GM19351 (cell line): Measurements from ENCODE around the gene CABP4.

Experiments used
- ATAC-seq: cut with Tn5 transposase; IDR thresholded peaks from one replicate; pipeline ENCODE4 v1.9.1; 2021; ENCODE audit warnings: mild to moderate bottlenecking, moderate library complexity; ENCODE audit not compliant: unreplicated experiment

The CABP4 gene

DNA sequence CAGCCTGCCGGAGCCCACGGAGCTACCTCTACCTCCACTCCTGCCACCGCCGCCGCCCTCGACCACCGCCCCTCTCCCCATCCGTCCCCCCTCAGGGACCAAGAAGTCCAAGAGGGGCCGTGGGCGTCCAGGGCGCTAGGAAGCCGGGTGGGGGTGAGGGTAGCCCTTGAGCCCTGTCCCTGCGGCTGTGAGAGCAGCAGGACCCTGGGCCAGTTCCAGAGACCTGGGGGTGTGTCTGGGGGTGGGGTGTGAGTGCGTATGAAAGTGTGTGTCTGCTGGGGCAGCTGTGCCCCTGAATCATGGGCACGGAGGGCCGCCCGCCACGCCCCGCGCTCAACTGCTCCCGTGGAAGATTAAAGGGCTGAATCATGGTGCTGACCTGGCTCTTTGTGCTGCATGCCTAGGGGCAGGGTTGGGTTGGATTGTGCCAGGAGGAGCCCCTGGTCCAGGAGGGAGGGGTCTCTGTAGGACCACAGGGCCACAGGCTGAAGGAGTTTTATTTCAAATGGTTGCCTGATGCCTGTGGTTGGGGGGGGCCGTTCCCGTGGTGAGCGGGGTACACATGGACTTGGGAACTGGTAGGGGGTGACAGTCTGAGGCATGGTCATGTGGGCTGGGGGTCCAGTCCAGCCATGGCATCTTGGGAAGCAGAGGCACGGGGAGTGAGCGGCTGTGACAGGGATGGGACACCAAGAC lies 20.0 kb upstream of the CABP4 start:
- no peak for ATAC-seq

DNA sequence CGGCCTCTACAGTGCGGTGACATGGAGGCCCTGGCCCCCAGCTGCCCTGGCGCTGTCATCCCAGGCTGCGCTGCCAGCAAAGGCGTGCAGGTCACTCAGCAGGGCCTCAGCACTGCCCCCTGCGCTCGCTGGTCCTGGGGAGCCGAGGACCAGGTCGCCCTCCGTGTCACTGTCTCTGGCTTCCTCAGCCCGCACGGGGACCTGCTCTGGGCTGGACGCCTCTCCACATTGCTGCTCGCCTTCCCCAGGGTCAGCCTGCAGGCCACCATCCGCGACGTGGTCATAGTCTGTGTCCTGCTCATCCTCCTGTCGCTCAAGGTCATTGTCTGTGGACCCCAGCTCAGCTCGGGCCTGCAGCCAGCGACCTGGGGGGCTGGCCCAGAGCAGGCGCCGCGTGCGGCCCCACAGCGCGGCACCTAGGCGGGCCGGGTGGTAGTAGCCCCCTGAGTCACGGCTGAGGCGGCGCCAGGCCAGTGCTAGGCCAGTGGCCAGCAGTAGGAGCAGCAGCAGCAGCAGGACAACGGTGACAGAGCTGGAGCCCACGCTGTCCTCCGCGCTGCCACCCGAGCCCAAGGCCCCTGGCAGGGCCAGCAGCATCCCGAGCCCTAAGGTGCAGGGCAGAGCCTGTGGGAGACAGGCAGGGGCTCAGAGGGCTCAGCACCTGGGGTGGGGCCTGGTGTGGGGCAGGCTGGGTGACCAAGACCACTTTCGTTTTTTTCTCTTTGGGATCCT lies 19.3 kb upstream of the CABP4 start:
- ATAC-seq = no peak

DNA sequence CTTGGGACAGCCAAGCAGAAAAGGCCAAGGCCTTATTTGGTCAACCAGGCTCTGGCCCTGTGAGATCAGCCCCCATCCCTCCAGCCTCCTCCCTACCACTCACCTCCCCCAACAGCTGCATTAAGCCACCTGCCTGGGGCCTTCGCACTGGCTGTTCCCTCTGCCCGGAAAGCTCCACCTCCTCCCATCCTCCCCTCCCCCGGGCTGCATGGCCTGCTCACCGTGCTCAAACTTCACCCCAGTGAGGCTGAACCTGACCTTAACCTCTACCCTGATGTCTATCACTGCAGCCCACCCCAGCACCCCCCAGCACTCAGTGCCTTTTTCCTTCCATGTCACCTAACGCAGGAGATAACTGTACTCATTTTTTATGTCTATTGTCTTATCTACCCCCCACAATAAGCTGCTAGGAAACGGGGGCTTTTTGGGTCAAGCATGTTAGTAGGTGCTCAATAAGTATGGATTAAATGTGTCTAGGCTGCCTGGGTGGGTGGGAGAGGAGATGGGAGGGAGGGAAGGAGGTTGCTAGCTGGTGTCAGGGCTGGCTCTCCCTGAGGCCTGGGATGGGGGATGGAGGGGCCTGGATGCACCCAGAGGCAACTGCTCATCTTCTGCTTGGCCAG lies 18.6 kb upstream of the CABP4 start:
- peak; percentile 47 for ATAC-seq

DNA sequence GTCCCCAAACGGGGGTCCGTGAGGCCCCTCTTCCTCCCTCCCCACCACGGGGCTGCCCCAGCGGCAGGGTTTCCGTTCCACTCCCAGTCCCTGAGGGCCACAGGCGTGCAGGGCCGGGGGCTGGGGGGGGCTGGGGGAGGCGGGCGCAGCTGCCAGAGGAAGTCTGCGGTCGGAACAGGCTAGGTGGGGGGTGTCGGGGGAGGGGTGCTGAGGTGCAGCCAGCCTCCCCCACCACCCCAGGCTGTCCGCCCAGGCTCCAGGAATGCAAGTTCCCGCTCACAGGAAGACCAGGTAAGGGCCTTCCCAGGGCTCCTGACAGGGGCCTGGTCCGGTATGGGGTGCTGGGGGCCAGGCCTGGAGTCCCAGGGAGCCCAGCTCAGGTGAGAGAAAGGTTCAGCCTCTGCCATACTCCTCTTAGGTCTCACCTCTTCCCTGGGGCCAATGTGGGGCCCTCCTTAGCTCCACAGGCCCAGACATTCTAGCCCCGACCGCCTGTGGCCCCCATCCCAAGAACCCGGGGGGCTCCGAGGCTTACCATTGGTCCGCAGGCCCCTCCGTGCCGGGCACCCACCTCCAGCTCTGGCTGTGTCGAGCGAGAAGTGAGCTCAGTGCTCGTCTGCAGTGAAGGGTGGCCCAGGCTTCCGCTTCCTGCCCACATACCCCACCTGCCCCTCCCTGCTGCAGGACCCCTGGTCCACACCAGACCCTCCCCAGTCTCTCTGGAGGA lies 17.9 kb upstream of the CABP4 start, which contains the start of gene PTPRCAP:
Gene PTPRCAP, minus strand, starts transcription at position 601 of the 727 bp plus-strand sequence. Its CDS starts 63 bp downstream, at position 538.
- no peak for ATAC-seq

DNA sequence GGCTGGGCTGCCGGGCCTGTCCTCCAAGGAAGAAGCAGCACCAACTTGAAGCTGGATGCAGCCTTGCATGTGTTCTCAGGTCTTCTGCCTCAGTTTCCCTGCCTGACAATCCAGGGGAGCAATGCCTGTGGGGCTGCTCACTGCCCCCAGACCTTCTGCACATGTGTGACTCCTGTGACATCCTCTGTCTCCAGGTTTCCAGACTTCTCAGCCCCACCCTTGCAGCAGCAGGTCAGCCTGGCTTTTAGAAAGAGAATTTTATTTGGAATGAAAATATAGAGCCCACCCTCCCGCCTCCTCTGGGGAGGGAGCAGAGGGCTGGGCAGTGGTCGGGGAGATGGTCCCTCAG lies 17.4 kb upstream of the CABP4 start:
- no peak for ATAC-seq

DNA sequence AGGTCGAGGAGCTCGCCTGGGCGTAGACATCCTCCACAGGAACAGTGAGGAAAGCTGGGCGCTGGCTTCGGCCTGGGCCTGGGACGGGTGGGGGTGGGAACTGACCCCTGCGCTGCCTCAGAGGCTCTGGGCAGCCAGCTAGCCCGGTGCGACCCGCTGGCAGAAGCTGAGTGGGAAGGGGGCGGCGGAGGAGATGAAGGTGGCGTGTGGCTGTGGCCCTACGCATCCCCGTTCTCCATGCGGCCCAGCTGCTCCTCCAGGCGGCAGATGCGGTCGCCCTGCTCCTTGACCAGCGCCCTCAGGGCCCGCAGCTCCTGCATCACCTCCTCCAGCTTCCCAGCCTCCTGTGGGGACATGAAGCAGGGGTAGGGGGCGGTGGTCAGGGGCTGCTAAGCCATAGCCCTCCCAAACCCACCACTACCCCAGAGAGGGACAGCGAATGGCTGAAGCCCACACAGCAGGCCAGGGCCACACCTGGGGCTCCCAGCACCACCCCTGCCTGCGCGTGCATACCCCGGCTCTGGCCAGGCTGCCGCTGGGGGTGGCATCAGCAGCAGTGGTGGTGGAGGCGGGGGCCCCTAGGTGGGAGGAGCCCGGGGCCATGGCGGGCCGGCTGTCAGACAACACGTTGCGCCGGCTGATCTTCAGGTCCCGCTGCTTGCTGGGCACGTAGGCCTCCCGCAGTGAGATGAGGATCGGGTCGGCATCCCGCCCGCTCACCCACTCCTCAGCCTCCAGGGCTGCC lies 16.8 kb upstream of the CABP4 start:
- ATAC-seq = no peak

DNA sequence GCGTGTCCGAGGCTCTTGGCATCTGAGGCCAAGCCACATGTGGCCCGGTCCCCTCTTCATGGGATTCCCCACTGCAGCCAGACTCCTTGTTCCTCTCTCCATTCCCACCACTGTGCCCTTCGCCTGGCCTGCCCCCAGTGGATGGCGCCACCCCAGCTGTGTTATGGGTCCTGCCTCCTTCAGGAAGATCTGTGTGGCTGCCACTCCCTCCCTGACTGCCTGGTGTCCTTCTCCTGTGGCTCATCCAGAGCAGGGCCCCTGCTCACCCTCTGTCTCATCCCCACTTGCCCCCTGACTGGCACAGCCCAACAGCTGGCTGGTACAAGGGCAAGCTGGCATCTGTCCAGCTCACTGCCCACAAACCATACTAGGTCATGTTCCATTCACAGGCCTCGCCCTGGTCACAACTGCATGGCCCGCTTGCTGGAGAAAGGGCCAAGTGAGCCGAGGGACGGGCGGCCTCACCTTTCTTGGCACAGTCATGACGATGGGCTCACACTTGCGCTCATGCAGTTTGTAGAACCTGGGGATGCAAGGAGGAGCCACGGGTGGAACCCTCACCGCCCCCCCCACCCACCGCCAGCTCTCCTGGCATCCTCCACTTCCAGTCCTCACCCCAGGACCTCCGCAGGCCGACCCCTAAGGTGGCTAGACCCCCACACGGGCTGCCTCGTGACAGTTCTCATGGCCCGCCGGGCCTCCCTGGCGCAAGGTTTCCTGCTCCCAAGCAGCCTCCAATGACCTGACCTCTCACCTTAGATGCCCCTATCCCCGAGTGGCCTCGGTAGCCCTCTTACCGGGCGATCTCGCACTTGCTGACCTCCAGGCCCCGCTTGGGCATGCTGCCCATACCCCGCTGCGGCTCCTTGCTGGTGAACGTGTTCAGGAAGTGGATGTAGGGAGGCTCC lies 15.6 kb upstream of the CABP4 start:
- no peak for ATAC-seq

DNA sequence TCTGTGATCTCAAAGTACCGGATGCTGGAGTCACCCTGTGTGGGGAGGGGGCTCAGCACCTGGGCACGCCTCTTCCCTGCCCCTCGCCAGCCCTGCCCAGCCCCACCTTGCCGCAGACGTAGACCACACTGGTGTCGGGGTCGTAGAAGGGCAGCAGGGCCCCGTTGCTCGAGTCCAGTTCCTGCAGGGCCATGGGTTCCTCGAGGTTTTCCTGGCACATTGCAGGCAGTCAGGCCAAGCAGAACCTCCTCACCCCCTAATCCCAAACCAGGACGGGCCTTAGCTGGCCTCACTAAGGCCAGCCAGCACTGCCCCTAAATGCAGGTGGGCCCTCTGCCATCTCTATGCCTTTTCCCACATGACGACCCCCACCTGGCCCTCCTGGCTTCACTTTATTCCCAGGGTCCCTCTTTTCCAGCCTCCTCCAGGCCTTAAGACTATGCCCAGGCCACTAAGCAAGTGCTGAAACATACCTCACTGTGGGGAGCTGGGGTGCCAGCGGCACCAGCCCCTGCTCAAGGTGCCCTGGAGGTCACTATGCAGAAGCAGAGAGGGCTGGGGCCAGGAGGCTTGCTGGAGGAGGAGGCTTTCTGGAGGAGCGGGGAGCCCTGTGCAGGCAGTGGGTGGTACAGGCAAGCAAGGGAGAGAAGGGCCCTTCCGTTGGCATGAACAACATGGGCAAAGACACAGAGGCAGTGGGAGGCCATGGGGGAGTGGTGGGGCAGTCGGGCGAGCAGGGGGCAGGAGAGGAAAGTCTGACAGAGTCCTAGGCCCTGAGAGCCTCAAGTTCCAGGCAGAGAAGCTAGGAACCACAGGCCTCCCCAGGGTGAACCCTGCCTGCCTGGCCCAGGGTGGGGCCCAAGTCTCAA lies 14.7 kb upstream of the CABP4 start:
- ATAC-seq = no peak

DNA sequence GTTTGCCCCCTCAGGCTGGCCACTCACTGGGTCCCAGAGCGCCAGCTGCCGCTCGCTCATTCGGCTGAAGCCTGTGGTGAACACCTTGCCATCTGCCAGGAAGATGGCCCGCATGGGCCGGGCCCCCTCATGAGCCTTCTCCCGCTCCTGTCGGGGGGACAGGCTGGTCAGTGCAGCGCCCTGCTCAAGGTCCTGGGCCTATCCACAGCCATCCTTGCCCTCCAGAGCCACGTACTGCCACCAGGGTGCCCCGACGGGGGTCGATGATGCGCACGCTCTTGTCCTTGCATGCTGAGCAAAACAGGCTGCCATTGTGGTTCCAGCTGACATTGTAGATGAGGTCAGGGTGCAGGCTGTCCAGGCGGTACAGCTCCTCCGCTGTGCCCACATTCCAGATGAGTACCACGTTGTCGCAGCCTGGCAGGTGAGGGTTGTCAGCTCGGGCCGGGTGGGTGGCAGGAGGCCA lies 14.0 kb upstream of the CABP4 start:
- no peak for ATAC-seq

DNA sequence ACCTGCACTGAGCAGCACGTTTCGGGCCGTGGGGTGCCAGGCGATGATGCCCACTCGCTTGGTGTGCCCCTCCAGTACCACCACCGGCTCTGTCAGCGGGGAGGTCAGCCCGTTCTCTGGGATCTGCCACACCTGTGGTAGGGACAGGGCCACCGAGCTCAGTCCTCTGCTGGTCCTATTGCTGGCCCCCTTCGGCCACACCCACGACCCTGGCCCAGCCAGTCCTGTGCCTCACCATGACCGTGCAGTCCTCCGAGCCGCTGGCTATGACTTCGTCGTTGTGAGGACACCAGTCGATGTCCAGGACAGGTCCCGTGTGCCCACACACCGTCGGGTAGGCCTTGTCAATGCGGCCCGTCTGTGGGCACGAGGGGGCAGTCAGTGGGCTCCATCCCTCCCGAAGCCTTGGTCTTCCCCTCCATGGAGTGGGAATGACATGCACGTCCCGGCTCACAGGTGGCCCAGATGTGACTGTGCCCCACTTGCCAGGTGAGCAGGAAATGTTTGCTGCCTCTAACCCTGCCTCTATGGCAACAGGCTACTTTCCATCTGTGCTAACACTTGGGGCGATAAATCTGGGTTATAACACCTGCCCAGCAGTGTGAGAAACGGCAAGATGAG lies 13.3 kb upstream of the CABP4 start:
- no peak for ATAC-seq

DNA sequence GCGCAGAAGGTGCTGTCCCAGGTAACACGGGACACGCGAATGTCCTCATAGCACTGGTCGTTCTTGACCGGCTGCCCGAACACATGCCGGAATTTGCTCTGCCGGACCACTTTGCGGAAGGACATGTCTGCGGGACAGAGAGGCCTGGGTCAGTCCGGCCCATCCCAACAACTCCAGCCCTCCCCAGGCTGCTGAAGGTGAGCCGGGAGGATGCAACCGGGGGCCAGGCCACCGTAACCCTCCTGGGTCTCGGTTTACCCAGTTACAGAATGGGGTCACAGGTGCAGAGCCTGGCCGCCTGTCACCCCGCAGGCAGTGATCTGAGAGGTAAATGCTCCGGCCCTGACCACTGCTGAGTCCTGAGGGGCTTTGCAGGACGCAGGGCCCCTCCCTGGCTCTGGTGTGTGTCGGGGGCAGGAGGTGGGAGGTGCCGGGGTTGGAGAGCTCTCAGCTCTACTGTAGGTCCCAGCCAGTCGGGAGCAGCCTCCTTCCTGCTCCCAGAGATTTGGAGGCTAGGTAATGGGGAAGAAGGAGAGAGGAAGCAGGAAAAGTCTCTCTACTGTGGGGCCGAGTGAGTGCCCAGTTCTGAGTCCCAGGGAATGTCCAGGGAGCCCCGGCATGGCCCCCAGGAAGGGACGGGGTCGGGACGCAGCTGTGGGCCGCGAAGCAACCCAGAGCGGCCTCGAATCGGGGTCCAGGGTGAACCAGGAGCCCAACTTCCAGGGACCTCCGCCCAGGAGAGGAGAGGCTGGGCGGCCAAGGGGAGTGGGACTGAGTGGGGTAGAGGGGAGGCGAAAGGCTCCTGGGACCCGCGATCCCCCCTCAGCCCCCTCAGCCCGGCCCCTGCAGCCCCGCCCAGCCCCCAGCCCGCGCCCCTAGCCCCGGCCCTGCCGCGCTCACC lies 12.4 kb upstream of the CABP4 start:
- ATAC-seq = no peak

DNA sequence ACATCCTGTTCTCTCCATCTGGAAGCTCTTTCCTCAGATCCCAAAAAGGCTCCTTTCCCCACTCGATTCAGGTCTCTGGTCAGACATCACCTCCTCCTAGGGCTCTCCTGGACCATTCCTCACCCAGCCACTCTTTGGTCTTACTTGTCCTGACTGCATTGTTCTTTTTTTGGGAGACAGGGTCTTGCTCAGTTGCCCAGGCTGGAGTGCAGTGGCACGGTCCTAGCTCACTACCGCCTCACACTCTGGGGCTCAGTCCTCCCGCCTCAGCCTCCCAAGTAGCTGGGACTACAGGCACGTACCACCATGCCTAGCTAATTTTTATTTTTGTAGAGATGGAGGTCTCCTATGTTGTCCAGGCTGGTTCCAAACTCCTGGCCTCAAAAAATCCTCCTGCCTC lies 9.6 kb upstream of the CABP4 start:
- ATAC-seq = no peak

DNA sequence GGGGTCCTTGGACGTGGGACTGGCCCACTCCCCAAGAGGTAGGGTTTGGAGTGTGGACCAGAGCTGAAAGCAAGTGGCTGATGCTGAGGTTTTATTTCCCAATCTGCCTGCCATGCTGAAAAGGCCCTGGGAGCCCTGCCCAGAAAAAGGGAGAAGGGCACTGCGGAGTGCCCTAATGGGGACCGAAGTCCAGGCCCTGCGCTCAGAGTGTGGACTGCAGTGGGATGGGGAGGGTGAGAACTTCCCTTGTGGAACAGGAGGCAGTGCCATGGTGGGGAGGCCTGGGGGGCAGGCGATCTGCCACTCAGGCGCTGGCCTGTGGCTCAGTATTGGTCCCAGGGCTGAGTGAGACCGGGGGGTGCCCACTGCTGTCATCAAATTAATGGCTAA lies 6.9 kb upstream of the CABP4 start:
- ATAC-seq = no peak

DNA sequence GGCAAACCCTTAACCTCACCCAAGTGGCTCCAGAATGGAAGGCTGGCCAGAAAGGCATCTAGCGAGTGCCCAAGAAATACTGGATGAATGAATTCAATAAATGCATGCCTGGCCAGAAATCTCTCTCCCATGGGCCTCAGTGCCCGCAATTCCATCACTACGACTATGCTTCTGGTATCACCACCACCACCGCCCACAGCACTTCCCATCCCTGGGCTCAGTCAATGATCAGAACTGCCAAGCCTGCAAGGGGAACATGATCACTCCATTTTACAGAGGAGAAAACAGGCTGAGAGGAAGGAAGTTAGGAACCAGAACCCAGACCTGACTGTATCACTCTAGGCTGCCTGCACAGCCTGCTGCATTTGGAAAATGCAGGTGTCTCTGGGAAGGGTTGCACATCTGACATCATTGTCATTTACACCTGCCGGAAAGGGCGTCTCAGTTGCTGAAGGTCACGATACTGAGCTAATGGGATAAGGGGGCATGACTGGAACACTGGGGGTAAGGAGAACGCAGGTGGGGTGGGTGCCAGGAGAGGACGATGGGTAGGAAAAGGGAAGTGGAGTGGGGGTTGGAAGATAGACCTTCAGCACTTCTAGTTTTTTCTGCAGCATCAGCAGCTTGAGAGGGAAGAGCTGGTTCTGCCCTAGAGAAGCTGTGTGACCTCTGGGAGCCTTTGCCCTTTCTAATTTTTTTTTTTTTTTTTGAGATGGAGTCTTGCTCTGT lies 5.9 kb upstream of the CABP4 start:
- ATAC-seq = no peak

DNA sequence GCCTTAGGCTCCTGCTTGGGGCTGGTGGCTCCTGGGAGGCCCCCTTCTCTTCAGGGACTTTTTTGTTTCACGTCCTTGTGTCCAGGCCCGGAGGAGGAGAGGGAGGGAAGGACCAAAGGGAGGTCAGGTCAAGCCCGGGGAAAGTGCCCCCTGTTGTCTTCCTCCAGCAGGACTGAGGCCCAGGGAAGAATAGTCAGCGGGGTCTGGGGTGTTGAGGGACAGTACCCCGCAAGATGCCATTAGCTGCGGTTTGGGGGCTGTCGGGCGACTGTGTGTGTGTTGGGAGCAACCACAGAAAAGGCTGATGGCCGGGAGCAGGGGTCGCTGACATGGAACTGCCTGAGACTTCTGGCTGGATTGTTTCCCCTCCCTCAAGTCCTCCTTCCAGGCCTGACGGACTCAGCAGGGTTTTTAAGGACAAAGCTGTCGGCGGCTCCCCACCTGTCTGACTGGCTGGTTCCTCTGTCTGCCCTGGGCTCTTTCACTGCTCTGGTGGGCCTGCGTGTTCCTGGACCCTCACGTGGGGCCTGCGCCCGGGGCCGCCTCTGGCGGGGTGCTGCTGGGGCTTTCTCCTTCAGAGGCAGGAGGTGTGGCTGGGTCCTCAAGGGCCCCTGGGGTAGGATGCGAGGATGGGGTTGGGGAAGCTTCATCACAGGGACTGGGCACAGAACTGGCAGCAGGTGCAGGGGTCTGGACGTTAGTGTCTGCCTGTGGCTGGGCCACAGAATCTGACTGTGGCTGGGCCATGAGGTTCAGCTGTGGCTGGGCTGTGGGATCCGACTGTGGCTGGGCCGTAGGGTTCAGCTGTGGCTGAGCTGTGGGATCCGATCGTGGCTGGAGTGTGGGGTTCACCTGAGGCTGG lies 4.1 kb upstream of the CABP4 start:
- no peak for ATAC-seq

DNA sequence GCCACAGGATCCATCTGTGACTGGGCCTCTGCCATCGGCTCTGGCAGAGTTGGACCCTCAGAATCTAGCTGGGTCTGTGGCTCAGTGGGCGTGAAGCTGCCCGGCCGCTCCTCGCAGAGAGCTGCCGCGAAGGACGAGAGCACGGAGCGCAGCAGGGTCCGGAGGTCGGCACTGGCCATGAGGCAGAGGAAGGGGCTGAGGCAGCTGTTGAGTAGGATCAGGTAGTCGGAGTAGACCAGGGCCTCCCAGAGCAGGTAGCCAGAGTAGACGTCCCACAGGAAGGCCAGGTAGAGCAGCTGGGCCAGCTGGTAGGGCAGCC lies 3.5 kb upstream of the CABP4 start:
- ATAC-seq = no peak
